GM19324 (cell line): ENCODE data around the gene CYP4F8.
"Not testable (repeated sequence)": the region's sequence is repeated elsewhere in the genome, so short reads cannot be mapped to it uniquely, and the experiment has no call there.

ENCODE experiments used
- ATAC-seq: cut with Tn5 transposase; IDR thresholded peaks from one replicate; pipeline ENCODE4 v1.9.1; 2021; ENCODE audit warnings: mild to moderate bottlenecking, moderate library complexity; ENCODE audit not compliant: unreplicated experiment, low FRiP score

The CYP4F8 gene

GRCh38 chr19:15642807-15643206 is 27.8 kb downstream of the CYP4F8 start:
- no peak for ATAC-seq

- no peak for ATAC-seq
Measured at GRCh38 chr19:15643387-15643786, 28.4 kb downstream of the CYP4F8 start.

- no peak for ATAC-seq
Measured at GRCh38 chr19:15644066-15644741, 29.2 kb downstream of the CYP4F8 start.

GRCh38 chr19:15644816-15645215 is 29.8 kb downstream of the CYP4F8 start:
- ATAC-seq = no peak

GRCh38 chr19:15649526-15649925 is 34.5 kb downstream of the CYP4F8 start:
- ATAC-seq = no peak

GRCh38 chr19:15650123-15650522 is 35.1 kb downstream of the CYP4F8 start:
- not testable (repeated sequence) for ATAC-seq

GRCh38 chr19:15651791-15652190 is 36.8 kb downstream of the CYP4F8 start:
- ATAC-seq = no peak

- ATAC-seq = no peak
Measured at GRCh38 chr19:15652559-15653278, 37.7 kb downstream of the CYP4F8 start.

- no peak for ATAC-seq
Measured at GRCh38 chr19:15656467-15656866, 41.4 kb downstream of the CYP4F8 start.

- no peak for ATAC-seq
Measured at GRCh38 chr19:15663247-15663646, 48.2 kb downstream of the CYP4F8 start.

GRCh38 chr19:15666186-15666585 is 51.2 kb downstream of the CYP4F8 start:
- no peak for ATAC-seq

GRCh38 chr19:15666883-15667282 is 51.9 kb downstream of the CYP4F8 start:
- no peak for ATAC-seq

GRCh38 chr19:15669440-15669839 is 54.4 kb downstream of the CYP4F8 start:
- no peak for ATAC-seq

GRCh38 chr19:15669891-15670290 is 54.9 kb downstream of the CYP4F8 start:
- no peak for ATAC-seq

GRCh38 chr19:15671237-15671821 is 56.3 kb downstream of the CYP4F8 start:
- ATAC-seq = no peak

GRCh38 chr19:15671891-15672579 is 57.0 kb downstream of the CYP4F8 start:
- ATAC-seq = no peak

GRCh38 chr19:15672580-15673175 is 57.7 kb downstream of the CYP4F8 start, which contains the start of gene CYP4F12:
TSS of gene CYP4F12 (plus strand) at chr19:15673087. CDS start at chr19:15673530, 443 bp downstream.
- no peak for ATAC-seq

- no peak for ATAC-seq
Measured at GRCh38 chr19:15673176-15673654, 58.2 kb downstream of the CYP4F8 start.

GRCh38 chr19:15675560-15675959 is 60.5 kb downstream of the CYP4F8 start:
- no peak for ATAC-seq

GRCh38 chr19:15679089-15679488 is 64.1 kb downstream of the CYP4F8 start:
- no peak for ATAC-seq
